GM23338 (cell line): ENCODE data around the gene ANKRD27. TPM values are rescaled to one million over a fixed set of nuclear protein-coding genes. Genes with fewer than 3 reads are reported as not detected.

ENCODE experiments used
- polyA plus RNA-seq: library from polyadenylated mRNA; unstranded; fragments of >200 nt; fragmentation: Nextera tagmentation; extraction: Ambion mirVana; gene quantifications from 2 replicates; pipeline ENCODE4 v1.2.1, GENCODE V29; 2016
- small RNA-seq: library from RNA; depleted of rRNA; stranded (forward); fragments of <200 nt; gene quantifications from one replicate; pipeline ENCODE3, GENCODE V24; 2014; ENCODE audit warnings: low replicate concordance
- total RNA-seq: library from RNA; depleted of rRNA; stranded (reverse); fragments of >200 nt; shearing (Covaris generic); gene quantifications from 2 replicates; pipeline ENCODE4 v1.2.3, GENCODE V29; 2014; rRNA removed

ANKRD27 gene
- total and polyA plus RNA-seq, 2 experiments from 2014 or later: 16.7 to 48.7 TPM

Small RNA genes within 50 kb of the gene (small RNA-seq; reads per million reads assigned to genes)
- not detected for gene RN7SL789P
- gene SNORA68B: 0.35 reads per million, percentile 19 among the genes with 10 or more reads in this experiment

Other genes starting within 250 kb of the ANKRD27 start
- 77.8 and 83.0 TPM in 2 replicates for gene PDCD5, start 94.0 kb downstream of the ANKRD27 start, total RNA-seq
- gene PDCD5, start 94.0 kb downstream of the ANKRD27 start, polyA plus RNA-seq: 436 and 498 TPM in 2 replicates
- 0.43 and 0.83 TPM in 2 replicates for gene RGS9BP, start 668 bp upstream of the ANKRD27 start, total RNA-seq
- gene RGS9BP, start 668 bp upstream of the ANKRD27 start, polyA plus RNA-seq: 0.09 TPM in 1 of 2 replicates, not detected in the other
- 3.5 and 3.9 TPM in 2 replicates for gene NUDT19, start 16.6 kb upstream of the ANKRD27 start, total RNA-seq
- 2.1 and 2.4 TPM in 2 replicates for gene NUDT19, start 16.6 kb upstream of the ANKRD27 start, polyA plus RNA-seq
- gene TDRD12, start 44.6 kb upstream of the ANKRD27 start, total RNA-seq: 2.2 and 2.8 TPM in 2 replicates
- 0.68 and 1.0 TPM in 2 replicates for gene TDRD12, start 44.6 kb upstream of the ANKRD27 start, polyA plus RNA-seq
- gene SLC7A9, start 194.6 kb upstream of the ANKRD27 start, total RNA-seq: not detected in 2 replicates
- gene SLC7A9, start 194.6 kb upstream of the ANKRD27 start, polyA plus RNA-seq: 0.19 and 0.21 TPM in 2 replicates